Colonic mucosa (tissue), 4 donors: ENCODE results near the gene INPPL1. TPM values are rescaled to one million over a fixed set of nuclear protein-coding genes. Genes with fewer than 3 reads are reported as not detected.

Source experiments
- DNase-seq: peaks from one replicate; pipeline ENCODE4 v3.0.0-alpha.2; 2020
- H3K27ac ChIP-seq: fragments of 200-600 bp; one replicate; pipeline ENCODE4 v1.8.0; 2021
- H3K27me3 ChIP-seq: fragments of 200-600 bp; one replicate; pipeline ENCODE4 v1.8.0; 2021
- H3K36me3 ChIP-seq: fragments of 200-600 bp; one replicate; pipeline ENCODE4 v1.8.0; 2021
- H3K4me1 ChIP-seq: fragments of 200-600 bp; one replicate; pipeline ENCODE4 v1.8.0; 2021; ENCODE audit warnings: mild to moderate bottlenecking
- H3K4me3 ChIP-seq: fragments of 200-600 bp; one replicate; pipeline ENCODE4 v1.8.0; 2021
- H3K9ac ChIP-seq, 2 donors: one replicate each; pipeline ENCODE4 v1.7.0; 2013; ENCODE audit warnings: control low read depth in 2 of 2, low read depth in 2 of 2, low read length in 2 of 2
- H3K9me3 ChIP-seq: fragments of 200-600 bp; one replicate; pipeline ENCODE4 v1.8.0; 2021
- CTCF ChIP-seq: fragments of 200-600 bp; IDR thresholded peaks from one replicate; pipeline ENCODE4 v1.8.0; 2022; ENCODE audit warnings: antibody characterized with exemption, mild to moderate bottlenecking
- intact Hi-C: fragments of 100-400 bp; cut with DNase I; formaldehyde crosslinking; loops from one replicate; pipeline ENCODE4 v1.14.1; 2022
- total RNA-seq, 2 donors: library from RNA; stranded (reverse); fragmentation: NEBNext Ultra II Directional in 1 of 2; extraction: Animal tissue kit (Norgen Biotek cat#: 25700) in 1 of 2; gene quantifications; one replicate each; pipeline ENCODE4 v1.2.1, GENCODE V29; 2021
- donor health status: healthy.
- donor health status: DM: no; HTN: no; CAD: no.
- donor health status: DM: no; HTN: no; CAD: no.

INPPL1 gene
- total RNA-seq, 2 donors from 2014 or later, result 120 to 166 TPM

GRCh38 chr11:72239313-72239848, 14.8 kb downstream of the INPPL1 start:
- peaks cover 15% of the 10 kb centered on the region for H3K4me1 ChIP-seq
- H3K9ac ChIP-seq, result peak overlapping the region; percentile 33 to 34
- H3K27me3 ChIP-seq, result peaks cover 42% of the 10 kb centered on the region

GRCh38 chr11:72239849-72240460, 15.4 kb downstream of the INPPL1 start:
- Histone ChIP-seq H3K9ac (peak overlapping the region; percentile 33 to 46), H3K9me3 (no peaks in the 10 kb centered on the region), H3K27me3 (peaks cover 48% of the 10 kb centered on the region), H3K4me3 (peak overlapping the region; percentile 19), H3K36me3 (peaks cover 15% of the 10 kb centered on the region), H3K4me1 (peaks cover 15% of the 10 kb centered on the region), H3K27ac (peak overlapping the region; percentile 32)
- DNase-seq, result peak; percentile 67
- no peak for TF ChIP-seq CTCF
- intact Hi-C loops, result no loop called here

More at GRCh38 chr11:72239313-72239848, 14.8 kb downstream of the INPPL1 start:
- Histone ChIP-seq H3K4me3 (peak overlapping the region; percentile 19), H3K9me3 (no peaks in the 10 kb centered on the region), H3K36me3 (peaks cover 15% of the 10 kb centered on the region), H3K27ac (peak overlapping the region; percentile 32)
- DNase-seq, result peak; percentile 63
- TF ChIP-seq CTCF, result no peak
- intact Hi-C loops, result no loop called here

GRCh38 chr11:72240461-72241290, 16.1 kb downstream of the INPPL1 start:
- H3K36me3 ChIP-seq, result peaks cover 10% of the 10 kb centered on the region
- TF ChIP-seq CTCF, result no peak
- H3K27me3 ChIP-seq, result peaks cover 55% of the 10 kb centered on the region
- no peak overlapping the region for H3K4me3 ChIP-seq
- no peaks in the 10 kb centered on the region for H3K9me3 ChIP-seq
- no peak for DNase-seq
- H3K4me1 ChIP-seq, result peaks cover 15% of the 10 kb centered on the region
- H3K9ac ChIP-seq, result peak overlapping the region in 1 of 2 donors; percentile 46
- no peak overlapping the region for H3K27ac ChIP-seq
- intact Hi-C loops, result no loop called here

GRCh38 chr11:72241291-72241781, 16.8 kb downstream of the INPPL1 start:
- H3K27me3 ChIP-seq, result peaks cover 59% of the 10 kb centered on the region
- H3K36me3 ChIP-seq, result peaks cover 6% of the 10 kb centered on the region
- intact Hi-C loops, result no loop called here
- H3K27ac ChIP-seq, result no peak overlapping the region
- no peak overlapping the region for H3K4me3 ChIP-seq
- no peaks in the 10 kb centered on the region for H3K9me3 ChIP-seq
- DNase-seq, result no peak
- H3K9ac ChIP-seq, result no peak overlapping the region
- H3K4me1 ChIP-seq, result peaks cover 15% of the 10 kb centered on the region
- no peak for TF ChIP-seq CTCF

- H3K9ac ChIP-seq, result no peak overlapping the region
- H3K9me3 ChIP-seq, result no peaks in the 10 kb centered on the region
- H3K4me3 ChIP-seq, result no peak overlapping the region
- no peak for DNase-seq
- TF ChIP-seq CTCF, result no peak
- peaks cover 66% of the 10 kb centered on the region for H3K27me3 ChIP-seq
- intact Hi-C loops, result no loop called here
- peaks cover 2% of the 10 kb centered on the region for H3K36me3 ChIP-seq
- H3K27ac ChIP-seq, result no peak overlapping the region
- peaks cover 15% of the 10 kb centered on the region for H3K4me1 ChIP-seq
These were observed 17.6 kb downstream of the INPPL1 start for GRCh38 chr11:72242141-72242540.
